Lung (tissue), 12 donors: ENCODE results near the gene LRFN3. TPM values are rescaled to one million over a fixed set of nuclear protein-coding genes. Genes with fewer than 3 reads are reported as not detected.

Experiments
- ATAC-seq: fragments of 200-7000 bp; cut with Tn5 transposase; one replicate; pipeline ENCODE4 v1.9.1; 2020; ENCODE audit warnings: moderate number of reproducible peaks; ENCODE audit not compliant: insufficient read depth, low FRiP score
- DNase-seq, 3 donors: peaks; one replicate each; pipeline ENCODE4 v3.0.0-alpha.2; 2013 to 2017
- H3K27ac ChIP-seq, 2 donors: one replicate each; pipeline ENCODE4 v1.5.1; 2013; ENCODE audit warnings: mild to moderate bottlenecking in 2 of 2, moderate library complexity in 2 of 2, control low read depth in 1 of 2, inconsistent platforms in 1 of 2, low read depth in 1 of 2, low read length in 1 of 2
- H3K27me3 ChIP-seq, 3 donors: one replicate each; pipeline ENCODE4 v1.5.1; 2013; ENCODE audit warnings: low read length in 2 of 3; ENCODE audit not compliant: control insufficient read depth in 3 of 3, insufficient read depth in 3 of 3
- H3K36me3 ChIP-seq, 4 donors: one replicate each; pipeline ENCODE4 v1.5.1; 2013; ENCODE audit warnings: low read length in 4 of 4, mild to moderate bottlenecking in 1 of 4, moderate library complexity in 1 of 4; ENCODE audit not compliant: control insufficient read depth in 4 of 4, insufficient read depth in 4 of 4
- H3K4me1 ChIP-seq, 5 donors: one replicate each; pipeline ENCODE4 v1.5.1; 2013; ENCODE audit warnings: low read length in 5 of 5, mild to moderate bottlenecking in 2 of 5, moderate library complexity in 1 of 5; ENCODE audit not compliant: control insufficient read depth in 5 of 5, insufficient read depth in 5 of 5
- H3K4me3 ChIP-seq: one replicate; pipeline ENCODE4 v1.5.1; 2013; ENCODE audit warnings: mild to moderate bottlenecking, control low read depth, moderate library complexity
- H3K9ac ChIP-seq, 2 donors: one replicate each; pipeline ENCODE4 v1.5.1; 2013; ENCODE audit warnings: low read length in 2 of 2, control low read depth in 1 of 2; ENCODE audit not compliant: insufficient read depth in 1 of 2
- H3K9me3 ChIP-seq, 4 donors: one replicate each; pipeline ENCODE4 v1.5.1; 2013; ENCODE audit warnings: low read length in 3 of 4, mild to moderate bottlenecking in 1 of 4, moderate library complexity in 1 of 4; ENCODE audit not compliant: control insufficient read depth in 4 of 4, insufficient read depth in 3 of 4
- WGBS, 2 donors: extraction: QIAGEN DNeasy Blood & Tissue Kit; methylation state at CpG; one replicate each; pipeline ENCODE4 v1.1.7; 2013; 5-methylcytosine and 5-hydroxymethylcytosine counted together
- polyA plus RNA-seq, 2 donors: library from polyadenylated mRNA; stranded (reverse); fragments of 200-250 nt; gene quantifications; one replicate each; pipeline ENCODE4 v1.2.1, GENCODE V29; 2013
- total RNA-seq, 2 donors: library from RNA; depleted of rRNA in 1 of 2; stranded (reverse); fragments of >200 nt in 1 of 2; gene quantifications; one replicate each; pipeline ENCODE4 v1.2.1, GENCODE V29; 2014 to 2021
- TF ChIP-seq, protein P1 (sequence below): IDR thresholded peaks from 2 replicates; pipeline ENCODE4 v1.5.1; 2012; ENCODE audit warnings: mild to moderate bottlenecking; ENCODE audit errors: control extremely low read depth, extremely low read depth
- donor health status: control.
- donor health status: control.
- donor health status: Bipolar disorder and iron deficiency.
- donor health status: healthy.
- donor health status: DM: yes; HTN: yes; CAD: no.

The LRFN3 gene
- total and polyA plus RNA-seq, 4 donors: 3.6 to 14.0 (median 7.6) TPM

GRCh38 chr19:35919306-35919705 is 16.9 kb upstream of the LRFN3 start:
- peaks cover 0 to 1% (median 0%) of the 10 kb centered on the region in 4 donors for H3K9me3 ChIP-seq
- no peak overlapping the region for H3K27ac ChIP-seq
- ATAC-seq (no peak), DNase-seq (no peak)
- H3K36me3 ChIP-seq: no peaks in the 10 kb centered on the region
- H3K4me1 ChIP-seq: no peaks in the 10 kb centered on the region
- no peak overlapping the region for H3K4me3 ChIP-seq
- H3K27me3 ChIP-seq: no peaks in the 10 kb centered on the region
- TF ChIP-seq, protein P1, sequence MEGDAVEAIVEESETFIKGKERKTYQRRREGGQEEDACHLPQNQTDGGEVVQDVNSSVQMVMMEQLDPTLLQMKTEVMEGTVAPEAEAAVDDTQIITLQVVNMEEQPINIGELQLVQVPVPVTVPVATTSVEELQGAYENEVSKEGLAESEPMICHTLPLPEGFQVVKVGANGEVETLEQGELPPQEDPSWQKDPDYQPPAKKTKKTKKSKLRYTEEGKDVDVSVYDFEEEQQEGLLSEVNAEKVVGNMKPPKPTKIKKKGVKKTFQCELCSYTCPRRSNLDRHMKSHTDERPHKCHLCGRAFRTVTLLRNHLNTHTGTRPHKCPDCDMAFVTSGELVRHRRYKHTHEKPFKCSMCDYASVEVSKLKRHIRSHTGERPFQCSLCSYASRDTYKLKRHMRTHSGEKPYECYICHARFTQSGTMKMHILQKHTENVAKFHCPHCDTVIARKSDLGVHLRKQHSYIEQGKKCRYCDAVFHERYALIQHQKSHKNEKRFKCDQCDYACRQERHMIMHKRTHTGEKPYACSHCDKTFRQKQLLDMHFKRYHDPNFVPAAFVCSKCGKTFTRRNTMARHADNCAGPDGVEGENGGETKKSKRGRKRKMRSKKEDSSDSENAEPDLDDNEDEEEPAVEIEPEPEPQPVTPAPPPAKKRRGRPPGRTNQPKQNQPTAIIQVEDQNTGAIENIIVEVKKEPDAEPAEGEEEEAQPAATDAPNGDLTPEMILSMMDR: no peak
- WGBS, 2 donors: 87 to 89% methylated on average over 11 of the region's 11 CpGs
- no peak overlapping the region for H3K9ac ChIP-seq

GRCh38 chr19:35921012-35921411 is 15.2 kb upstream of the LRFN3 start:
- no peaks in the 10 kb centered on the region for H3K36me3 ChIP-seq
- ATAC-seq (no peak), DNase-seq (no peak)
- H3K9me3 ChIP-seq: peaks cover 0 to 7% (median 0%) of the 10 kb centered on the region in 4 donors
- no peaks in the 10 kb centered on the region for H3K4me1 ChIP-seq
- TF ChIP-seq, protein P1: no peak
- H3K27ac ChIP-seq: no peak overlapping the region
- H3K4me3 ChIP-seq: no peak overlapping the region
- WGBS, 2 donors: 85 to 86% methylated on average over 6 of the region's 6 CpGs
- no peak overlapping the region for H3K9ac ChIP-seq
- H3K27me3 ChIP-seq: no peaks in the 10 kb centered on the region

DNA sequence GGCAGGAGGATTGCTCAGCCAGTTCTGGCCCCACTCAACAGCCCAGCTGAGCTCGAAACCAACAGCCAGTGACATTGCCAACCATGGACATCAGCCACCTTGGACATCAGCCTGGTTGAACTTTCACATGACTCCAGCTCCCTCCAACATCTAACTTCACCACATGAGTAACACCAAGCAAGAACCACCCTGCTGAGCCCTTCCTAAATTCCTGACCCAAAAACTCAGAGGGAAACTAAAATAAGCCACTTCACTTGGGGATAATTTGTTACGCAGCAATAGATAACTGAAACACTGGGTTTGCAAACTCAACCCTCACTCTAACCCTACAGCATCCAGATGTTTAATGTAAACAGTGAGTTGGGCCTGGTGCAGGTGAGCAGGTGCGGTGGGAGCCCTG is 10.7 kb upstream of the LRFN3 start:
- no peak overlapping the region for H3K4me3 ChIP-seq
- H3K4me1 ChIP-seq: no peaks in the 10 kb centered on the region
- H3K27ac ChIP-seq: no peak overlapping the region
- no peaks in the 10 kb centered on the region for H3K36me3 ChIP-seq
- ATAC-seq: no peak
- H3K9me3 ChIP-seq: peaks cover 0 to 8% (median 0%) of the 10 kb centered on the region in 4 donors
- TF ChIP-seq, protein P1: no peak
- no peak overlapping the region for H3K9ac ChIP-seq
- no peaks in the 10 kb centered on the region for H3K27me3 ChIP-seq
- no peak for DNase-seq
- 92 to 93% methylated on average over 3 of the region's 3 CpGs for WGBS, 2 donors

DNA sequence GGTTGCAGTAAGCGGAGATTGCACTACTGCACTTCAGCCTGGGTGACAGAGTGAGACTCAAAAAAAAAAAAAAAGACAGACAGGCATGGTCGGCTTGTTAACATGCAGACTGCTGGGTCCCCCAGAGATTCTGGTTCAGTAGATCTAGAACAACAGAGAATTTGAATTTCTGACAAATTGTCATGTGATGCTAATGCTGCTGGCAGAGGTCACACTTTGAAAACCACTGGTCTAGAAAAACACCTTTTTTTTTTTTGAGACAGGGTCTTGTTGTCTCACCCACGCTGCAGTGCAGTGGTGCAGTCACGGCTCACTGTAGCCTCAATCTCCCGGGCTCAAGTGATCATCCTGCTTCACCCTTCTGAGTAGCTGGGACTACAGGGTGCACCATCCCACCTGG is 7.7 kb upstream of the LRFN3 start:
- Histone ChIP-seq H3K9ac (no peak overlapping the region), H3K27ac (no peak overlapping the region), H3K4me3 (no peak overlapping the region), H3K9me3 (peaks cover 0 to 8% (median 0%) of the 10 kb centered on the region in 4 donors), H3K36me3 (no peaks in the 10 kb centered on the region), H3K4me1 (peaks cover 0 to 8% (median 0%) of the 10 kb centered on the region in 5 donors), H3K27me3 (no peaks in the 10 kb centered on the region)
- ATAC-seq: no peak
- 72 to 81% methylated on average over 5 of the region's 5 CpGs for WGBS, 2 donors
- TF ChIP-seq, protein P1: no peak
- DNase-seq: no peak
